ENCODE results near the gene C1orf21.

C1orf21 gene

GRCh38 chr1:184527402-184527801 lies 140.6 kb downstream of the C1orf21 start:
- no peak for DNase-seq

GRCh38 chr1:184530226-184530625 lies 143.4 kb downstream of the C1orf21 start:
- no peak for DNase-seq

- DNase-seq = no peak
Measured at GRCh38 chr1:184531296-184531695, 144.5 kb downstream of the C1orf21 start.

GRCh38 chr1:184532199-184532598 lies 145.4 kb downstream of the C1orf21 start:
- DNase-seq = no peak

GRCh38 chr1:184533049-184533448 lies 146.2 kb downstream of the C1orf21 start:
- no peak for DNase-seq

GRCh38 chr1:184533915-184534314 lies 147.1 kb downstream of the C1orf21 start:
- no peak for DNase-seq

GRCh38 chr1:184534690-184535089 lies 147.9 kb downstream of the C1orf21 start:
- DNase-seq = no peak

- DNase-seq = no peak
Measured at GRCh38 chr1:184535191-184535970, 148.6 kb downstream of the C1orf21 start.

GRCh38 chr1:184536246-184536985 lies 149.6 kb downstream of the C1orf21 start:
- no peak for DNase-seq

GRCh38 chr1:184539580-184539979 lies 152.8 kb downstream of the C1orf21 start:
- no peak for DNase-seq

GRCh38 chr1:184541537-184542152 lies 154.8 kb downstream of the C1orf21 start:
- no peak for DNase-seq

GRCh38 chr1:184542291-184542690 lies 155.5 kb downstream of the C1orf21 start:
- DNase-seq = no peak

GRCh38 chr1:184545601-184546000 lies 158.8 kb downstream of the C1orf21 start:
- no peak for DNase-seq

GRCh38 chr1:184552446-184552845 lies 165.6 kb downstream of the C1orf21 start:
- DNase-seq = no peak

- no peak for DNase-seq
Measured at GRCh38 chr1:184553845-184554244, 167.0 kb downstream of the C1orf21 start.

- DNase-seq = no peak
Measured at GRCh38 chr1:184555665-184556641, 169.1 kb downstream of the C1orf21 start.

GRCh38 chr1:184556665-184557064 lies 169.8 kb downstream of the C1orf21 start:
- no peak for DNase-seq

GRCh38 chr1:184557423-184558347 lies 170.9 kb downstream of the C1orf21 start:
- no peak for DNase-seq

GRCh38 chr1:184558691-184559090 lies 171.9 kb downstream of the C1orf21 start:
- no peak for DNase-seq

GRCh38 chr1:184559117-184559713 lies 172.4 kb downstream of the C1orf21 start:
- DNase-seq = no peak

- no peak for DNase-seq
Measured at GRCh38 chr1:184562806-184563205, 176.0 kb downstream of the C1orf21 start.

All from activated CD8-positive, alpha-beta memory T cell treated with anti-CD3 and anti-CD28 coated beads for 24 hours (primary cell).